Measurements from ENCODE around the gene ABCG8. TPM values are rescaled to one million over a fixed set of nuclear protein-coding genes. Genes with fewer than 3 reads are reported as not detected.

The ABCG8 gene
- total RNA-seq, 4 donors from 2014 or later = not detected

DNA sequence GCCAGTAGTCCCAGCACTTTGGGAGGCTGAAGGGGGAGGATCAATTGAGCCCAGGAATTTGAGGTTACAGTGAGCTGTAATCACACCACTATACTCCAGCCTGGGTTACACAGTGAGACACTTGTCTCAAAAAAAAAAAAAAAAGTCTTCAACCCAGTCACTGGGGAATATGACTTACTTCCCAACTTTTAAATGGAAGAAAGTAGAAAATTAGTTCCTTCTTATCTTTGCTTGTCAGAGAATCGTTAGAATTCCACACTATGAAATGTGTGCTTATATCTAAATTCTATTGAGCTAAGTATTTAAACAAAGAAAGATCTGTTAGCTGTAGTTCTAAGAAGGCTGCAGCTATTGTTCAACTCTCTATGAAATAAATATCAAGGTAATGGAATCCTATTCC is 42.6 kb upstream of the ABCG8 start:
- Histone ChIP-seq H3K27ac (no peak overlapping the region), H3K4me3 (no peak overlapping the region), H3K9me3 (no peaks in the 10 kb centered on the region), H3K27me3 (no peaks in the 10 kb centered on the region), H3K4me1 (peaks cover 0 to 8% (median 2%) of the 10 kb centered on the region in 3 donors), H3K36me3 (peaks cover 0 to 38% (median 0%) of the 10 kb centered on the region in 3 donors)
- TF ChIP-seq CTCF (IDR thresholded peaks at IDR 0.05) = no peak
- no peak for TF ChIP-seq POLR2A (IDR thresholded peaks at IDR 0.05)
- 53 to 68% methylated on average over 1 of the region's 1 CpG for WGBS, 2 donors
- intact Hi-C loops (cut with DNase I) = no loop called here
- DNase-seq = no peak

DNA sequence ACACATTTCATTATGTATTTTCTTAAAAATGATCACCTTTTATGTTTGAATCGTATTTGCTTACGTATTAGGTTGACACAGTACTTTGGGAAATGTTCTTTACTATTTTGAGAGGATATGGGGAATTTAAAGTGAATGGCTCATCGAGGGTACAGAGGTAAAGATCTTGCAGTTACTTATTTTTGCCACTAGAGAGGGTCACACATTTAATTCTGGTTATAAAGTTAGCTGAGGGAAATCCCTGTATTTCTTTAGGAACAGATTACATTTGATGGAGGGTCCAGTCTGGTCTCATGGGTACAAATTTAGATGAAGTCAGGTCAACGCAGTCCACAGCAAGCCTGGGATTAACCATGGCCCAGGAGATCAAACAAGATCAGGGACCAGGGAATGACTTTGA is 40.5 kb upstream of the ABCG8 start:
- Histone ChIP-seq H3K4me3 (no peak overlapping the region), H3K4me1 (no peaks in the 10 kb centered on the region), H3K9me3 (no peaks in the 10 kb centered on the region), H3K36me3 (peaks cover 0 to 40% (median 0%) of the 10 kb centered on the region in 3 donors), H3K27ac (no peak overlapping the region), H3K27me3 (no peaks in the 10 kb centered on the region)
- TF ChIP-seq POLR2A (IDR thresholded peaks at IDR 0.05) (no peak), CTCF (IDR thresholded peaks at IDR 0.05) (peak in 2 of 6 experiments; percentile 15 to 33)
- WGBS, 2 donors = 75 to 81% methylated on average over 4 of the region's 4 CpGs
- intact Hi-C loops (cut with DNase I) = no loop called here
- DNase-seq = no peak

GRCh38 chr2:43800894-43801293 is 37.9 kb upstream of the ABCG8 start:
- H3K27ac ChIP-seq = no peak overlapping the region
- intact Hi-C loops (cut with DNase I) = no loop called here
- no peak overlapping the region for H3K4me3 ChIP-seq
- peaks cover 0 to 48% (median 0%) of the 10 kb centered on the region in 3 donors for H3K36me3 ChIP-seq
- TF ChIP-seq CTCF (IDR thresholded peaks at IDR 0.05) (no peak), POLR2A (IDR thresholded peaks at IDR 0.05) (no peak)
- H3K4me1 ChIP-seq = no peaks in the 10 kb centered on the region
- H3K27me3 ChIP-seq = no peaks in the 10 kb centered on the region
- no peak for DNase-seq
- no peaks in the 10 kb centered on the region for H3K9me3 ChIP-seq

DNA sequence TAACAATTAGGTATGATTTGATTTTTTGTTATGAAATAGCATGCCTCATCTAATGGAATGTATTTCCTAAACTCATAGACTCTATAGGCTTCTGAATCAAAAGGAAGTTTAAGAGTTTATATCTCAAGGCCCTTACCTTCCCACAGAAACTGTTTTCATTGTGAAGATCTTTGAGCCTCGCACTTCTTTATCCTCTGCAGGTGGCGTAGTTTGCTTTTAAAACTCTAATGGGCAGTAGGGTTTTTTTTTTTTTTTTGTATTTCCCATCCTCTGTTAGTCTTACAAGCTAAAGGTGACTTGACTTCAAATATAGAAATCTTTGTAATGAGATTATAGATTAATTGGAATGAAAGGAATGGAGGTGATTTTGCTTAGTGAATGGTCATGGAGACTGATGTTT is 36.6 kb upstream of the ABCG8 start:
- Histone ChIP-seq H3K27ac (no peak overlapping the region), H3K27me3 (no peaks in the 10 kb centered on the region), H3K4me1 (no peaks in the 10 kb centered on the region), H3K4me3 (no peak overlapping the region), H3K36me3 (peaks cover 0 to 48% (median 0%) of the 10 kb centered on the region in 3 donors), H3K9me3 (no peaks in the 10 kb centered on the region)
- no peak for TF ChIP-seq CTCF (IDR thresholded peaks at IDR 0.05)
- TF ChIP-seq POLR2A (IDR thresholded peaks at IDR 0.05) = no peak
- WGBS, 2 donors = 95 to 100% methylated on average over 2 of the region's 2 CpGs
- DNase-seq = no peak
- intact Hi-C loops (cut with DNase I) = no loop called here

DNA sequence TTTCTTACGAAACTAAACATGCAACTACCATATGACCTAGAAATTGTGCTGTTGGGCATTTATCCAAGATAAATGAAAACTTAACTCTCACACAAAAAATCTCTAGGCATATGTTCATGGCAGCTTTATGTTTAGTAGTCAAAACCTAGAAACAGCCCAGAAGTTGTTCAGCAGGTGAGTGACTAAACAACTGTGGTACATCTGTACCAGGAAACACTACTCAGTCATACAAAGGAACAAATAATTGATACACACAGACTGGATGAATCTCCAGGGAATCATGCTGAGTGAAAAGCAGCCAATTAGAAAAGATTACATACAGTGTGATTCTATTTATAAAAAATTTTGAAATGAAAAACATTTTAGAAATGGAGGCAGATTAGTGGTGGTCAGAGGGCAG is 35.7 kb upstream of the ABCG8 start:
- peaks cover 0 to 42% (median 0%) of the 10 kb centered on the region in 3 donors for H3K36me3 ChIP-seq
- H3K27me3 ChIP-seq = no peaks in the 10 kb centered on the region
- intact Hi-C loops (cut with DNase I) = no loop called here
- no peaks in the 10 kb centered on the region for H3K9me3 ChIP-seq
- no peak overlapping the region for H3K27ac ChIP-seq
- 65 to 89% methylated on average over 1 of the region's 1 CpG for WGBS, 2 donors
- DNase-seq = no peak
- TF ChIP-seq CTCF (IDR thresholded peaks at IDR 0.05) (no peak), POLR2A (IDR thresholded peaks at IDR 0.05) (no peak)
- H3K4me1 ChIP-seq = no peaks in the 10 kb centered on the region
- H3K4me3 ChIP-seq = no peak overlapping the region
